Endodermal cell (in vitro differentiated cells): ENCODE results near the gene NFATC1. TPM values are rescaled to one million over a fixed set of nuclear protein-coding genes. Genes with fewer than 3 reads are reported as not detected.

ENCODE experiments used
- DNase-seq: peaks from one replicate; pipeline ENCODE4 v3.0.0-alpha.2; 2017
- H3K27ac ChIP-seq: 2 replicates; pipeline ENCODE4 v1.5.1; 2013; ENCODE audit warnings: mild to moderate bottlenecking, low read depth, low read length, moderate library complexity
- H3K27me3 ChIP-seq: 2 replicates; pipeline ENCODE4 v1.6.1; 2013; ENCODE audit warnings: mild to moderate bottlenecking, low read length, moderate library complexity; ENCODE audit not compliant: insufficient read depth, control insufficient read depth, poor library complexity, severe bottlenecking
- H3K36me3 ChIP-seq: 2 replicates; pipeline ENCODE4 v1.7.0; 2013; ENCODE audit warnings: mild to moderate bottlenecking, low read length, moderate library complexity; ENCODE audit not compliant: control insufficient read depth, insufficient read depth
- H3K4me1 ChIP-seq: one replicate; pipeline ENCODE4 v1.7.0; 2013; ENCODE audit warnings: low read length; ENCODE audit not compliant: control insufficient read depth, insufficient read depth
- H3K4me3 ChIP-seq: 2 replicates; pipeline ENCODE4 v1.5.1; 2013; ENCODE audit warnings: mild to moderate bottlenecking, low read length, moderate library complexity
- H3K9ac ChIP-seq: 2 replicates; pipeline ENCODE4 v1.6.1; 2013; ENCODE audit warnings: mild to moderate bottlenecking, low read length, moderate library complexity; ENCODE audit not compliant: poor library complexity, severe bottlenecking; ENCODE audit errors: extremely low read depth
- H3K9me3 ChIP-seq: 2 replicates; pipeline ENCODE4 v1.6.1; 2013; ENCODE audit warnings: mild to moderate bottlenecking, low read length, moderate library complexity; ENCODE audit not compliant: control insufficient read depth
- H3K27ac Mint-ChIP-seq: 2 replicates; pipeline ENCODE4 v1.8.0; 2020; ENCODE audit warnings: mixed read lengths
- H3K27me3 Mint-ChIP-seq: 2 replicates; pipeline ENCODE4 v1.8.0; 2021; ENCODE audit warnings: mild to moderate bottlenecking, mixed read lengths; ENCODE audit not compliant: insufficient read depth
- H3K36me3 Mint-ChIP-seq: 2 replicates; pipeline ENCODE4 v1.8.0; 2020; ENCODE audit warnings: low read depth, mixed read lengths
- H3K4me1 Mint-ChIP-seq: 2 replicates; pipeline ENCODE4 v1.8.0; 2020; ENCODE audit warnings: mixed read lengths
- H3K4me3 Mint-ChIP-seq: 2 replicates; pipeline ENCODE4 v1.8.0; 2020; ENCODE audit warnings: mild to moderate bottlenecking, moderate library complexity, mixed read lengths
- H3K9me3 Mint-ChIP-seq: 2 replicates; pipeline ENCODE4 v1.8.0; 2020; ENCODE audit warnings: mild to moderate bottlenecking, mixed read lengths
- CTCF ChIP-seq: fragments of 200-600 bp; sonication (generic); conservative IDR thresholded peaks from 2 replicates; pipeline ENCODE4 v1.5.0; 2021; ENCODE audit warnings: antibody characterized with exemption, mild to moderate bottlenecking
- WGBS, 2 experiments: methylation state at CpG; one replicate each; pipeline versions ENCODE4 v1.1.5 to v1.1.7; 2013; ENCODE audit warnings: missing lambda C conversion rate in 2 of 2, mixed read lengths in 1 of 2; ENCODE audit not compliant: insufficient coverage in 1 of 2, insufficient read length in 1 of 2; 5-methylcytosine and 5-hydroxymethylcytosine counted together
- total RNA-seq, 2 donors: library from RNA; stranded (reverse); fragmentation: NEBNext Ultra II Directional in 1 of 2; extraction: Animal tissue kit (Norgen Biotek cat#: 25700) in 1 of 2; gene quantifications; 2 replicates in 1 of 2; 3 replicates in 1 of 2; pipeline ENCODE4 v1.2.1, GENCODE V29; 2021

NFATC1 gene
- total RNA-seq, 2 donors from 2014 or later, result 23.4 to 32.5 TPM

- no peak overlapping the region for H3K4me3 Mint-ChIP-seq
- Histone ChIP-seq H3K4me3 (no peak overlapping the region), H3K27ac (no peak overlapping the region), H3K4me1 (peaks cover 6% of the 10 kb centered on the region), H3K36me3 (no peaks in the 10 kb centered on the region), H3K9me3 (no peaks in the 10 kb centered on the region), H3K27me3 (no peaks in the 10 kb centered on the region), H3K9ac (no peak overlapping the region)
- no peaks in the 10 kb centered on the region for H3K36me3 Mint-ChIP-seq
- peaks cover 8% of the 10 kb centered on the region for H3K27me3 Mint-ChIP-seq
- no peak for TF ChIP-seq CTCF
- peak; percentile 35 for DNase-seq
- H3K27ac Mint-ChIP-seq, result no peak overlapping the region
- 92 to 95% methylated on average over 14 of the region's 14 CpGs for WGBS, 2 experiments
- no peaks in the 10 kb centered on the region for H3K9me3 Mint-ChIP-seq
- H3K4me1 Mint-ChIP-seq, result peaks cover 16% of the 10 kb centered on the region
These were observed 9.2 kb upstream of the NFATC1 start for GRCh38 chr18:79386547-79386946.

DNA sequence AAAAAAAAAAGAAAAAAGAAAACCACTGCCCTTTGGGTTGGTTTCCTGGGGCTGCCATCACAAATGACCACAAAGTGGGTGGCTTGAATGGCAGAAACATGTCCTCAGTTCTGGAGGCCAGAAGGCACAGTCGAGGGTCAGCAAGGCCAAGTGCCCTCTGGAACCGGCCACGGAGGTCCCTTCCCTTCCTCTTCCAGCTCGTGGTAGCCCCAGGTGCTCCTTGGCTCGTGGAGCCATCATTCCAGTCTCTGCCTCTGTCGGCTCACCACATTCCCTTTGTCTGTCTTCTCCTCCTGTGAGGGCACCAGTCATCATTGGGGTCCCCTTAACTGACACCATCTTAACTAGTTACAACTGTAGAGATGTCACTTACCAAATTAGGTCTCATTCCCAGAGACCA is 8.5 kb upstream of the NFATC1 start:
- H3K9ac ChIP-seq, result no peak overlapping the region
- 76% methylated on average over 6 of the region's 6 CpGs for WGBS, 2 experiments
- H3K9me3 Mint-ChIP-seq, result no peaks in the 10 kb centered on the region
- TF ChIP-seq CTCF, result no peak
- no peak overlapping the region for H3K27ac ChIP-seq
- no peaks in the 10 kb centered on the region for H3K9me3 ChIP-seq
- peaks cover 6% of the 10 kb centered on the region for H3K27me3 ChIP-seq
- no peaks in the 10 kb centered on the region for H3K36me3 Mint-ChIP-seq
- peaks cover 16% of the 10 kb centered on the region for H3K4me1 Mint-ChIP-seq
- H3K4me3 Mint-ChIP-seq, result no peak overlapping the region
- peaks cover 6% of the 10 kb centered on the region for H3K4me1 ChIP-seq
- no peak overlapping the region for H3K4me3 ChIP-seq
- peaks cover 14% of the 10 kb centered on the region for H3K27me3 Mint-ChIP-seq
- DNase-seq, result peak; percentile 33
- no peak overlapping the region for H3K27ac Mint-ChIP-seq
- no peaks in the 10 kb centered on the region for H3K36me3 ChIP-seq

DNA sequence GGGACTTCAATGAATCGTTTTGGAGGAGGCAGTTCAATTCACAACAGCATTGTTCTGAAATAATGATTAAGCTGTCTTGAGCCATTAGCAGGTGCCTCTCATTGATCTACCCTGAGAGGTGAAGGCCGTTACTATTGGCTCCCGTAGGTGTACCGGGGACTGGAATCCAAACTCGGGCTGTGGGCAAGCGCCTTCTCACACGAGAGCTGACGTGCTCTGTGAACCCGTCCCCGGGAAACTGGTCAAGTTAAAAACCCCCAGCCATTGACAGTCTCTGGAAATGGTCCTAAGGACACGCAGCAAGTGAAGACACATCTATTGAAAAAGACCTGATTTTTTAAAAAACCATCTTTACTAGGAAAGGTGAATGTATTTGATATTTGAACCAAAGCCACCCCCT is 8.1 kb upstream of the NFATC1 start:
- no peaks in the 10 kb centered on the region for H3K9me3 ChIP-seq
- no peaks in the 10 kb centered on the region for H3K36me3 ChIP-seq
- TF ChIP-seq CTCF, result no peak
- H3K27ac ChIP-seq, result no peak overlapping the region
- Mint-ChIP-seq H3K27ac (no peak overlapping the region), H3K27me3 (peaks cover 18% of the 10 kb centered on the region), H3K4me1 (peaks cover 16% of the 10 kb centered on the region), H3K36me3 (no peaks in the 10 kb centered on the region), H3K9me3 (no peaks in the 10 kb centered on the region), H3K4me3 (no peak overlapping the region)
- H3K4me1 ChIP-seq, result peaks cover 6% of the 10 kb centered on the region
- 86 to 96% methylated on average over 5 to 11 of the region's 11 CpGs for WGBS, 2 experiments
- no peak overlapping the region for H3K4me3 ChIP-seq
- peaks cover 10% of the 10 kb centered on the region for H3K27me3 ChIP-seq
- no peak overlapping the region for H3K9ac ChIP-seq
- DNase-seq, result peak; percentile 33
